NOMO-1 treated with DMSO at 0.1 percent for 48 hours (cell line): ENCODE data around the gene SRSF3.
A peak's percentile ranks its signal among the peaks of the same experiment; 100 is the strongest.
"Not testable (repeated sequence)": the region's sequence is repeated elsewhere in the genome, so short reads cannot be mapped to it uniquely, and the experiment has no call there.

Source experiments
- DNase-seq: peaks from one replicate; lab custom pipeline; 2025; ENCODE audit not compliant: unreplicated experiment; lab: John Stamatoyannopoulos, UW

SRSF3 gene

DNA sequence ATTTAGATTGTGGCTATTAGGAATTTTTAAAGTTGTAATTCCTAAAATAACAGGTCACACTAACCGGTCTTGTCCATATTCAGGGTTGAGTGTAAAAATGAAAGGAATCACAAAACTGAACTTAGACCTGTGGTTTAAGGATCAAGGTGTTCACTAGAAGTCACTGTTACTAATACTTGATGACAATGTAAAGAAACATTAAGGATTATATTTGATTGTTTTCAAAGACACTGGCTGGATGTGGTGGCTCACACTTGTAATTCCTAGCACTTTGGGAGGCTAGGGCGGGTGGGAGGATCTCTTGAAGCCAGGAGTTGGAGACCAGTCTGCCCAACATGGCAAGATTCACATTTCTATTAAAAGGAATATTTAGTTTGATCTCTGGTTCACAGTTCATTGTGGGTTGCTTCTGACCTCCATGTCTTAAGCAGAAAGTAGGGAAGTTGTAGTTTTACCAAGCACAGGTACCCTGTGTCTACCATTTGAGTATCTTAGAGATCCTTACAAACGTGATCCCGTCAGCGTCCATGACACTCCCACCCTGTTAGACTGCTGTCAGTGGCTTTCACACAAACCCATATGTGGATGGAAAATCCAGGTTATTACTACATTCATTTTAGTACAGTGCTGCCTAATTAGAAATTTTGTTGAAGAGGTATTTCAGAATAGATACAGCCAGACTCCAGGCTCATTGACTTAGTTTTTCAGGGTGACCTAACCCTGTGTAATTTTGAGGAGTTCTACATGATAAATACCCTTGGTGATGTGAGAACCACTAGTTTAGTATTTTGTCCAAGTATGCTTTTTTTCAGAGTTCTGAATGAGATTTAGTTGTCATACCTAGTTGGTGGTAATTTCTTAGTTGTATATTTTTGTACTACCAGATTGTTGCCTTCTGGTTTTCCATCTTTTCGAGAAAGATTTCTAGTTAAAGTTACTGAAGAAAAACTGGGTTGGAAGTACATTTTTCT lies 10.2 kb downstream of the SRSF3 start:
- no peak for DNase-seq

- DNase-seq, result no peak
Measured at GRCh38 chr6:36605143-36605542, 11.0 kb downstream of the SRSF3 start.

DNA sequence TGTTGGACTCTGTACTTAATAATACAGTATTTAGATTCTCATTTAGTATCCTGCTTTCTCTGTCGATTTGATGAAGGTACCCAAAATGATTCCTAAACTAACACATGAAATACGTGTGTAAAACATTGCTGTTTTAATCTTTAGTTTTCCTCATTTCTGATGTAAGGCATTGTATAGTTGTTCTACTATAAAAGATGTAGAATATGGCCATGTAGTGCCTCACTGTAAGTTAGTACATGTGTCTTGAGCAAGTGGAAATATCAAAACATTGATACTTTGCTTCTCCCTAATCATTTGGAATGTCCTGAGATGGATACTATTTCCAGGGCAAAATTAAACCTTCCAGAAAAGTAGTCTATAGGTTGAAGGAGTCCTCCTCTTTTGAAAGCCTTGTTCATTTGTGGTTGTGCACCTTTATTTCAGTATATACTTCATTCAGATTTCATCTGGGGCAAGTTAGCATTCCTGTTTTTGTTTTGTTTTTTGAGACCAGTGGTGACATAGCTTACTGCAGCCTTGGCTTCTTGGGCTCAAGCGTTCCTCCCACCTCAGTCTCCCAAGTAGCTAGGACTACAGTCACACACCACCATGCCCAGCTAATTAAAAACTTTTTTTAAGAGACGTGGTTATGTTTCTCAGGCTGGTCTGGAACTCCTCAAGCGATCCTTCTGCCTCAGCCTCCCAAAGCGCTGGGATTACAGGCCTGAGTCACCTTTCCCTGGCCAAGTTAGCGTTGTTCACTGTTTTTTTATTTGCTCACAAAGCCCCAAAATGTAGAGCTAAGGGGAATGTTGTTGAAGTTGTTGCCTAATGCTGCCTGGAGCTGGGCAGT lies 11.6 kb downstream of the SRSF3 start:
- DNase-seq, result no peak

DNA sequence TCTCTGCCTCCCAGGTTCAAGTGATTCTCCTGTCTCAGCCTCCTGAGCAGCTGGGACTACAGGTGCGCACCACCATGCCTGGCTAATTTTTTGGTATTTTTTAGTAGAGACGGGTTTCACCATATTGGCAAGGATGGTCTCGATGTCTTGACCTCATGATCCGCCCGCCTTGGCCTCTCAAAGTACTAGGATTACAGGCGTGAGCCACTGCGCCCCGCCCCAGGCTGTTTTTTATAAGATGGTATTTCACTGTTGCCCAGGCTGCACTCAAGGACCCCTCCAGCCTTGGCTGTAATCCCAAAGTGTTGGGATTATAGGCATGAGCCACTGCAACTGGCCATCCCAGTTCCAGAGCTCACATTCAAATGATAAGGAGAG lies 13.1 kb downstream of the SRSF3 start:
- not testable (repeated sequence) for DNase-seq

- DNase-seq, result no peak
Measured at GRCh38 chr6:36607683-36608386, 13.7 kb downstream of the SRSF3 start.

DNA sequence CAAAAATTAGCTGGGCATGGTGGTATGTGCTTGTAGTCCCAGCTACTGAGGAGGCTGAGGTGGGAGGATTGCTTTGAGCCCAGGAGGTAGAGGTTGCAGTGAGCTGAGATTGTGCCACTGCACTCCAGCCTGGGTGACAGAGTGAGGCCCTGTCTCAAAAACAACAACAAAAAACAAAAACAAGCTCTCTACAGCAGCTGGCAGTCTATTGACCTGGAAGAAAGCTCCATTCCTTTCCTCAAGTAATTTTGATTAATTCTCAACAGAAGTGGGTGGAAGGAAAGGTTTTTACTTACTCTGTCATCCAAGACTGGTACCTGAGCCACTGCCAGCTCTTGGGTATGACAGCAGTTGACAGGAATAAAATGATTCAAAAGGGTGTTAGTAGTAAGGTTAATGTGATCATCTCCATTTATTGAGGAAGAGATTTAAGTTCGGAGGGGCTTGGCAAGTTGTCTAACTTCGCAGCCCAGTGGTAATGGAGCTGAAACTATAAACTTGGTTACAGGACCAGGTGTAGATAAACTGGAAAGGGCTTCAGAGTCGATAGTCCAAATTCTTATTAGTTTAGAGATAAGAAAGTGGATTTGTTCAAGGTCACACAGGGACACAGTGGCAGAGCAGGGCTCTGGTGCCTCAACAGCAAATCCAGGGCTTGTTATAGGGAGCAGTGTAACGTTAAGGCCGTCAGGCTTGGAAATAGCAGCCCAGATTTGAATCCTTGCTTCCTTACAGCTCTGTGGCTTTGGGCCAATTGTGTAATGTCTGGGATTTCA lies 14.8 kb downstream of the SRSF3 start:
- DNase-seq, result no peak

- DNase-seq, result no peak
Measured at GRCh38 chr6:36609582-36609981, 15.4 kb downstream of the SRSF3 start.

DNA sequence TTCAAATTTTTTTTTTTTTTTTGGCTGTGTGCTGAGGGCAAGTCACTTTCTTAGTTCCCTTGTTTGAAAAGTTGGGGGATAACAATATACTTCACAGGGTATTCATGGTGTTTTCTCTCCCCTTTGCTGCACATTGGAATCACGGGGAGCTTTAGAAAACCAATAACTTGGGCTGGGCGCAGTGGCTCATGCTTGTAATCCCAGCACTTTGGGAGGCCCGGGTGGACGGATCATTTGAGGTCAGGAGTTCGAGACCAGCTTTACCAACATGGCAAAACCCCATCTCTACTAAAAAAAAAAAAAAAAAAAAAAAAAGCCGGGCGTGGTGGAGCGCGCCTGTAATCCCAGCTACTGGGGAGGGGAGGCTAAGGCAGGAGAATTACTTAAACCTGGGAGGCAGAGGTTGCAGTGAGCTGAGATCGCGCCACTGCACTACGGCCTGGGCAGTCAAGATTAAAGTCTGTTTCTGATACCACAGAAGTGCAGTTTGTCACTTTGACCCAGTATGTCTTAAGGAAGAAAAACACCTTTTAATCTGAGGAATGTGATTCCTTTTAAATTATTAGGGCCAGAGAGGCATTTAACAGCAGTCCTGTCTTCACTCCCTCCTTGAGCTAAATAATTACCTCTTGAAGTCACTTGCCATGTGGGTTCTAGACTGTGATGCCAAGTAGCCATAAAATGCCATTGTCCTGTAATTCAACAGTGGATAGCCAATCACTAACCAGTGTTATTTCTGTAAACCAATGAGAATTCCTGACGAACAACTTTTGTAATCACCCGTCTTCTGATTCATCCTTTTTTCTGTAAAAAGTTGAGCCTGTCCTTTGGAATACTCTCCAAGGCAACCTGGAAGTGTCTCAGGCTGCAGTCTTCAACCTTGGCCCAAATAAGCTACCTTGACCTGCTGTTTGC lies 16.1 kb downstream of the SRSF3 start:
- DNase-seq, result no peak

- DNase-seq, result no peak
Measured at GRCh38 chr6:36610956-36611336, 16.8 kb downstream of the SRSF3 start.

DNA sequence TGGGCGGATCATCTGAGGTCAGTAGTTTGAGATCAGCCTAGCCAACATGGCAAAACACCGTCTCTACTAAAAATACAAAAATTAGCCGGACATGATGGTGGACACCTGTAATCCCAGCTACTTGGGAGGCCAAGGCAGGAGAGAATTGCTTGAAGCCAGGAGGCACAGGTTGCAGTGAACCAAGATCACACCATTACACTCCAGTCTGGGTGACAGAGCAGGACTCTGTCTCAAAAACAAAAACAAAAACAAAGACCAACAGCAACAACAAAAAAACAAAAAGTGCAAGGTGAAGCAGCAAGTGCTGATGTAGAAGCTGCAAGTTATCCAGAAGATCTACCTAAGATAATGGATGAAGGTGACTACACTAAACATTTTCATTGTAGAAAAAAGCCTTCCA lies 17.5 kb downstream of the SRSF3 start:
- DNase-seq, result not testable (repeated sequence)

- no peak for DNase-seq
Measured at GRCh38 chr6:36612101-36612625, 18.0 kb downstream of the SRSF3 start.

GRCh38 chr6:36613200-36613995 lies 19.2 kb downstream of the SRSF3 start:
- no peak for DNase-seq

DNA sequence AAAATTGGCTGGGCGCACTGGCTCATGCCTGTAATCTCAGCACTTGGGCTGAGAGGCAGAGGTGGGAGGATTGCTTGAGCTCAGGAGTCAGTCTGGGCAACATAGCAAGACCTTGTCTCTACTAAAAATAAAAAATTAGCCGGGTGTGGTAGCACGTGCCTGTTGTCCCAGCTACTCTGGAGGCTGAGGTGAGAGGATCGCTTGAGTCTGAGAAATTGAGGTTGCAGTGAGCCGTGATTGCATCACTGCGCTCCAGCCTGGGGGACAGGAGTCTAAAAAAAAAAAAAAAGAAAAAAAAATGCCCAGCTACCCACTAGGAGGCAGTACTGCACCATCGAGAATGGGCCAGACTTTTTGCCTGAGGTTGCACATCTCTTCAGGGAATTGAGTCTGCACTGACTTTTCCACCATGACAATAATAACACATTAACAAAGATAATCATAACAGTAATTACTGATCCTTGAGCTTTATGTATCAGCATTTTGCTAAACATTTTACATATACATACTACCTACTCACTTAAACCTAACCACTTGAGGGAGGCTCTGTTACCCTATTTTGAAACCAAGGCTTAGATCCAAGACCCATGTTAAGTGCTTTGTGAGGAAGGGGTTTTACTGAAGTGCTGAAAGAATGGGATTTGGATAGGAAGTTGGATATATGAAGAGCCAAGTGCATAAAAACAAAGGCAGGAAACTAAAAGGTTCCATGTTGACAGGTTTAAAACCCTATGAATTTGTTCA lies 21.0 kb downstream of the SRSF3 start:
- peak; percentile 71 for DNase-seq

- DNase-seq, result no peak
Measured at GRCh38 chr6:36616893-36617521, 22.8 kb downstream of the SRSF3 start.

GRCh38 chr6:36618366-36619355 lies 24.5 kb downstream of the SRSF3 start:
- peak; percentile 69 for DNase-seq

DNA sequence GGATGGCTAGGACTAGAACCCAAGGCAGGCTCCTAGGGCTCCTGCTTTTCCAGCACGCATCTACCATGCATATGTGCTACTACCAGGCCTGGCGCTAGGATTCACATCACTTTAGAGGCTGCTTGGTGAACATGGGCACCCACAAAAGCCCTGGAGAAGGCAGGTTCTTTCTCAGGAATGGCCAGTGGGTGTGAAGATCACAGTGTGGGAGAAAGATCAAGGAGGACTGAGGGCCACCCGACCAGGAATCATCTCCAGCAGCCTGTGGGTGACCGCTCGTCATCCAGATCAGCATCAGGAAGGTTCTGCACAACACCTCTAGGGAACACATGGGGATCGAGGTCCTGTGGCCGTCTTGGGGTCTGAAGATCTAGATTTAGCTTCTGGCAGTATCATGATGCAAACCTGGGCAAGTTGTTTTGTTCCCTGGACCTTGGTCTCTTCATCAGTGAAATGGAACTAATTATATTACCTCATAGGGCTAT lies 27.3 kb downstream of the SRSF3 start:
- no peak for DNase-seq
